HEK293 (cell line): Measurements from ENCODE around the gene AK3.

Experiments used
- KLF9 ChIP-seq: fragments of 450-650 bp; formaldehyde crosslinking; IDR thresholded peaks from 2 replicates; pipeline ENCODE4 v1.5.1; 2016; ENCODE audit warnings: missing biosample characterization, missing genetic modification characterization, low read depth
- ZBTB1 ChIP-seq: fragments of 450-650 bp; formaldehyde crosslinking; IDR thresholded peaks from 2 replicates; pipeline ENCODE4 v1.5.1; 2016; ENCODE audit warnings: missing biosample characterization, missing genetic modification characterization
- ZFP37 ChIP-seq: fragments of 450-650 bp; formaldehyde crosslinking; IDR thresholded peaks from 2 replicates; pipeline ENCODE4 v1.5.1; 2016; ENCODE audit warnings: missing biosample characterization, missing genetic modification characterization
- ZFP41 ChIP-seq: fragments of 450-650 bp; formaldehyde crosslinking; IDR thresholded peaks from 2 replicates; pipeline ENCODE4 v1.5.1; 2016; ENCODE audit warnings: missing biosample characterization, missing genetic modification characterization, borderline replicate concordance
- ZNF274 ChIP-seq, 2 experiments: fragments of 200-500 bp in 1 of 2; fragments of 450-650 bp in 1 of 2; sonication (Bioruptor generic) in 1 of 2; formaldehyde crosslinking in 1 of 2; IDR thresholded peaks; 2 replicates each; pipeline versions ENCODE4 v1.5.1 to v1.6.1; 2014 to 2016; ENCODE audit warnings: borderline replicate concordance in 1 of 2, inconsistent platforms in 1 of 2, low read length in 1 of 2, missing biosample characterization in 1 of 2, missing genetic modification characterization in 1 of 2
- ZNF350 ChIP-seq: fragments of 450-650 bp; formaldehyde crosslinking; IDR thresholded peaks from 2 replicates; pipeline ENCODE4 v1.5.0; 2017; ENCODE audit warnings: missing biosample characterization, mild to moderate bottlenecking, missing genetic modification characterization
- ZNF561 ChIP-seq: fragments of 450-650 bp; IDR thresholded peaks from 2 replicates; pipeline ENCODE4 v1.5.1; 2018; ENCODE audit warnings: missing biosample characterization, missing genetic modification characterization, borderline replicate concordance
- ZXDB ChIP-seq: fragments of 450-650 bp; formaldehyde crosslinking; IDR thresholded peaks from 2 replicates; pipeline ENCODE4 v1.5.1; 2016; ENCODE audit warnings: missing biosample characterization, missing genetic modification characterization
- TF ChIP-seq, protein P1 (sequence below): fragments of 450-650 bp; formaldehyde crosslinking; IDR thresholded peaks from 2 replicates; pipeline ENCODE4 v1.5.1; 2016; ENCODE audit warnings: missing biosample characterization, missing genetic modification characterization
- TF ChIP-seq, protein P2 (sequence below): fragments of 450-650 bp; formaldehyde crosslinking; IDR thresholded peaks from 2 replicates; pipeline ENCODE4 v1.5.1; 2016; ENCODE audit warnings: missing biosample characterization, missing genetic modification characterization
- TF ChIP-seq, protein P3 (sequence below): fragments of 450-650 bp; formaldehyde crosslinking; IDR thresholded peaks from 2 replicates; pipeline ENCODE4 v1.5.1; 2016; ENCODE audit warnings: missing biosample characterization, missing genetic modification characterization
- TF ChIP-seq, protein P4 (sequence below): fragments of 450-650 bp; formaldehyde crosslinking; IDR thresholded peaks from 2 replicates; pipeline ENCODE4 v1.5.1; 2016; ENCODE audit warnings: missing biosample characterization, missing genetic modification characterization

DNA sequence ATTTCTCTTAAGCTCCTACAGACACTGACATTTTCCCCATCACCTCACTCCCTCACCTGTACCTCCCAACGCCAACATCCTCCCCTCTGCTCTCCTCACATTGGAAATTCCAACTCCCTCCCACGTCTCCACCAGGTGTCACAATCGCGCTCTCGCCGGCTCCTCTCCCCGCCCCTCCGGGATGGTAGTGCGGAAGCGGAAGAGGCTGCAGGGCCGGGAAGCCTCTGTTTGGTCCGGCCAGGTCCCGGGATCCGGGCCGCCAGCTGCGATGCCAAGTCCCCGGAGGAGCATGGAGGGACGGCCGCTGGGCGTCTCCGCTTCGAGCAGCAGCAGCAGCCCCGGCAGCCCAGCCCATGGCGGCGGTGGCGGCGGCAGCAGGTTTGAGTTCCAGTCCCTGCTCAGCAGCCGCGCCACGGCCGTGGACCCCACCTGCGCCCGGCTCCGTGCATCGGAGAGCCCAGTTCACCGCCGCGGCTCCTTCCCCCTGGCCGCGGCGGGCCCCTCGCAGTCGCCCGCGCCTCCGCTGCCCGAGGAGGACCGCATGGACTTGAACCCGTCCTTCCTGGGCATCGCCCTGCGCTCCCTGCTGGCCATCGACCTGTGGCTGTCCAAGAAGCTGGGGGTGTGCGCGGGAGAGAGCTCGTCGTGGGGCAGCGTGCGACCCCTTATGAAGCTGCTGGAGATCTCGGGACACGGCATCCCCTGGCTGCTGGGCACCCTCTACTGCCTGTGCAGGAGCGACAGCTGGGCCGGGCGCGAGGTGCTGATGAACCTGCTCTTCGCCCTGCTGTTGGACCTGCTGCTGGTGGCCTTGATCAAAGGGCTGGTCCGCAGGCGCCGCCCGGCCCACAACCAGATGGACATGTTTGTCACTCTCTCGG is 78.7 kb downstream of the AK3 start, which contains the start of gene PLPP6:
- no peak for TF ChIP-seq ZNF350 (tag by site-specific recombination)
- TF ChIP-seq, protein P1, sequence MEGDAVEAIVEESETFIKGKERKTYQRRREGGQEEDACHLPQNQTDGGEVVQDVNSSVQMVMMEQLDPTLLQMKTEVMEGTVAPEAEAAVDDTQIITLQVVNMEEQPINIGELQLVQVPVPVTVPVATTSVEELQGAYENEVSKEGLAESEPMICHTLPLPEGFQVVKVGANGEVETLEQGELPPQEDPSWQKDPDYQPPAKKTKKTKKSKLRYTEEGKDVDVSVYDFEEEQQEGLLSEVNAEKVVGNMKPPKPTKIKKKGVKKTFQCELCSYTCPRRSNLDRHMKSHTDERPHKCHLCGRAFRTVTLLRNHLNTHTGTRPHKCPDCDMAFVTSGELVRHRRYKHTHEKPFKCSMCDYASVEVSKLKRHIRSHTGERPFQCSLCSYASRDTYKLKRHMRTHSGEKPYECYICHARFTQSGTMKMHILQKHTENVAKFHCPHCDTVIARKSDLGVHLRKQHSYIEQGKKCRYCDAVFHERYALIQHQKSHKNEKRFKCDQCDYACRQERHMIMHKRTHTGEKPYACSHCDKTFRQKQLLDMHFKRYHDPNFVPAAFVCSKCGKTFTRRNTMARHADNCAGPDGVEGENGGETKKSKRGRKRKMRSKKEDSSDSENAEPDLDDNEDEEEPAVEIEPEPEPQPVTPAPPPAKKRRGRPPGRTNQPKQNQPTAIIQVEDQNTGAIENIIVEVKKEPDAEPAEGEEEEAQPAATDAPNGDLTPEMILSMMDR (tag by site-specific recombination): peak; percentile 66
- TF ChIP-seq, protein P2, sequence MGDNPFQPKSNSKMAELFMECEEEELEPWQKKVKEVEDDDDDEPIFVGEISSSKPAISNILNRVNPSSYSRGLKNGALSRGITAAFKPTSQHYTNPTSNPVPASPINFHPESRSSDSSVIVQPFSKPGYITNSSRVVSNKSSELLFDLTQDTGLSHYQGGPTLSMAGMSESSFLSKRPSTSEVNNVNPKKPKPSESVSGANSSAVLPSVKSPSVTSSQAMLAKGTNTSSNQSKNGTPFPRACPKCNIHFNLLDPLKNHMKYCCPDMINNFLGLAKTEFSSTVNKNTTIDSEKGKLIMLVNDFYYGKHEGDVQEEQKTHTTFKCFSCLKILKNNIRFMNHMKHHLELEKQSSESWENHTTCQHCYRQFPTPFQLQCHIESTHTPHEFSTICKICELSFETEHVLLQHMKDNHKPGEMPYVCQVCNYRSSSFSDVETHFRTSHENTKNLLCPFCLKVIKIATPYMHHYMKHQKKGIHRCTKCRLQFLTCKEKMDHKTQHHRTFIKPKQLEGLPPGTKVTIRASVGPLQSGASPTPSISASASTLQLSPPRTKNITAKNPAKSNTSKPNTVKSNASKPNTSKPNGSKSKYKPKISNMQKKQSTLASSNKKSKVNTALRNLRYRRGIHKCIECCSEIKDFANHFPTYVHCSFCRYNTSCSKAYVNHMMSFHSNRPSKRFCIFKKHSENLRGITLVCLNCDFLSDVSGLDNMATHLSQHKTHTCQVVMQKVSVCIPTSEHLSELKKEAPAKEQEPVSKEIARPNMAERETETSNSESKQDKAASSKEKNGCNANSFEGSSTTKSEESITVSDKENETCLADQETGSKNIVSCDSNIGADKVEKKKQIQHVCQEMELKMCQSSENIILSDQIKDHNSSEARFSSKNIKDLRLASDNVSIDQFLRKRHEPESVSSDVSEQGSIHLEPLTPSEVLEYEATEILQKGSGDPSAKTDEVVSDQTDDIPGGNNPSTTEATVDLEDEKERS (tag by site-specific recombination): no peak
- TF ChIP-seq ZFP37 (tag by site-specific recombination): no peak
- TF ChIP-seq ZBTB1 (tag by site-specific recombination): no peak
- TF ChIP-seq ZNF274 (IDR thresholded peaks at IDR 0.05; ENCODE audit: low read length): no peak
- TF ChIP-seq ZNF274 (tag by site-specific recombination; IDR thresholded peaks at IDR 0.05; ENCODE audit: borderline replicate concordance): no peak
- peak; percentile 62 for TF ChIP-seq ZXDB
- TF ChIP-seq KLF9: peak; percentile 18; the same call in 1 of the 2 replicates
- 0 out of 2 replicates have a peak, but pooled peaks have one; percentile 27 for TF ChIP-seq ZNF561 (tag by site-specific recombination)
- TF ChIP-seq, protein P3, sequence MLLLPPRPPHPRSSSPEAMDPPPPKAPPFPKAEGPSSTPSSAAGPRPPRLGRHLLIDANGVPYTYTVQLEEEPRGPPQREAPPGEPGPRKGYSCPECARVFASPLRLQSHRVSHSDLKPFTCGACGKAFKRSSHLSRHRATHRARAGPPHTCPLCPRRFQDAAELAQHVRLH (tag by site-specific recombination): peak; percentile 70
- TF ChIP-seq, protein P4, sequence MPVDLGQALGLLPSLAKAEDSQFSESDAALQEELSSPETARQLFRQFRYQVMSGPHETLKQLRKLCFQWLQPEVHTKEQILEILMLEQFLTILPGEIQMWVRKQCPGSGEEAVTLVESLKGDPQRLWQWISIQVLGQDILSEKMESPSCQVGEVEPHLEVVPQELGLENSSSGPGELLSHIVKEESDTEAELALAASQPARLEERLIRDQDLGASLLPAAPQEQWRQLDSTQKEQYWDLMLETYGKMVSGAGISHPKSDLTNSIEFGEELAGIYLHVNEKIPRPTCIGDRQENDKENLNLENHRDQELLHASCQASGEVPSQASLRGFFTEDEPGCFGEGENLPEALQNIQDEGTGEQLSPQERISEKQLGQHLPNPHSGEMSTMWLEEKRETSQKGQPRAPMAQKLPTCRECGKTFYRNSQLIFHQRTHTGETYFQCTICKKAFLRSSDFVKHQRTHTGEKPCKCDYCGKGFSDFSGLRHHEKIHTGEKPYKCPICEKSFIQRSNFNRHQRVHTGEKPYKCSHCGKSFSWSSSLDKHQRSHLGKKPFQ (tag by site-specific recombination): no peak
- no peak for TF ChIP-seq ZFP41
